HG02981 (cell line): Measurements from ENCODE around the gene RBM10.

Experiments
- ATAC-seq: cut with Tn5 transposase; IDR thresholded peaks from one replicate; pipeline ENCODE4 v1.9.1; 2021; ENCODE audit warnings: mild to moderate bottlenecking, moderate library complexity; ENCODE audit not compliant: unreplicated experiment

The RBM10 gene

DNA sequence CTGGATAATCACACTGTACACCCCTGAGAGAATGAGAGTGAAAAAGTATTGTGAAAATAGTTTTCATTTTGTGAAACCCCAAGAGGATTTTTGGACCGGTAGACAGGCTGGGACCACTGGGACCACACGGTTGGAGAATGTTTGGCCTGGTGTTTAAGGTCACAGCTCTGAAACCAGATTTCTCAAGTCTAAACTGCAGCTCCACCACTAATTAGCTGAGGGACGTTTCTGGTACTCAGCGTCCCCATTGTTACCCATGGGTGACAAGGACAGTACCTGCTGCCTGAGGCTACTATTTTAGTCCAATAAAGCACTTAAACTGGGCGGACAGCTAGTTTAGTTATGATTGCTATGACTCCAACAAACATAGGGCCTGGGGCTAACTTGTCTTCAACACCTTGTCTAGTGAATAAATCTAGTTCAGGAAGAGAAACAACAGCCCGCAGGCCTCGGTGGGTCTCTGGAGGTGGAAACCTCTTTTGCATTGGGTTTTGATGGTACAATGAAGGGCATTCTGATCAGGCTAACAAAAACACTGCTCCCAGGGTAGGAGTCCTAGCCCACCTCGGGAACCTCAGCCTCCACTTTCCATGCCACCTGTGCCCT, 87.3 kb downstream of the RBM10 start:
- ATAC-seq = no peak

- ATAC-seq = no peak
Measured at GRCh38 chrX:47232803-47233332, 87.8 kb downstream of the RBM10 start, which contains the start of gene USP11. Gene USP11 (plus strand): TSS chrX:47233009. CDS start chrX:47233044, 35 bp downstream.

DNA sequence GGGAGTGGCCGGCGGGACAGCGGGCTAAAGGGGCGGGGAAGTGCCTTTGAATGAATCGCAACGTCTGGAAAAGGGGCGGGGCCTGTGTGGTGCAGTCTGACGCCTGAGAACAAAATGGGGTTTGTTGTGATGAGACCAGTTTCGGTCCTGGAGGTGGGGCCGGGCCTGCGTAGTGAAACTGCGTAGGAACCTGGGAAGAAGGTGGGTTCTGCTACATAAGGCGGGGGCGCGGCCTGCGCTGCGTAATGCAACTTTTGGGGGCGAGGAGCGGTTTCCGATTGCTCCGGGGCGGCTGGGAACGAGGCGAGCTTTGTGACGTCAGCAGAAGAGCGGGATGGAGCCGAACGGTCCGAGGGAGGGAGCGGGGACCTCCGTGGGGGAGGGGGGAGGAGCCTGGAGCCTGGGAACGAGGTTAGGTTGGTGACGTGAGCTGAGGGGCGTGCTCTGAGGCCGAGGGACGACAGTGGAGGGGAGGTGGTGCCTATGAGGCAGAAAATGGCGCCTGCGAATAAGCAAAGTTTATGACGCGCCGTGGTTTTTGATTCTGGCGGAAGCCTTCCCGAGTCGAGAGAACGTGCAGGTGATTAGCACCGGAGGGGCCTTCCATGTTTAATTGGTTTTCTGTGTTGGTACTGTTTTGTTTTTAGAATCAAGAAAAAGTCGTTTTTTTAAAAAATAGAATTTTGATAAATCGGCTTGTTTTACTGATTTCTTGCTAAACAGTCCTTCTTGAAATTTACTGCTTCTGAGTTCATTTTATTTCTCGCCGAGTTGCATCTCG, 88.5 kb downstream of the RBM10 start:
- peak; percentile 80 for ATAC-seq

- no peak for ATAC-seq
Measured at GRCh38 chrX:47234583-47234982, 89.6 kb downstream of the RBM10 start.

DNA sequence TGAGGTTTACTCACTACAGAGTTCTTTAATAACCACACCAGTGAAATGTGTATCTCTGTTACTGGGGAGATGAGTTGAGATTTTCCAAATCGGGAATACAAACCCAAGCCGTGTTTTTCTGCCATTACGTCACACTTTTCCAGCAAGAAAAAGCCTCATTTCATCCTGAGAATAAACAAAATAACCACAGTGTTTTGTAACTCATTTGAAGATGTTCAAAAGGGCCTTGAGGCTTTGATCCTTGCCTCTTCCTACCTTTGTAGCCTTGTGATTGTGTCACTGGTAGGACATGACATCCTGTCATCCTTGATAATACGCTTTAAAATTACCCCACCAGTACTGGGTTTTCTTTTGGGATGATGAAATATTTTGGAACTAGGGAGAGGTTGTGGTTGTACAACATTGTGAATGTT, 90.7 kb downstream of the RBM10 start:
- ATAC-seq = no peak
